Fibroblast of peridontal ligament (primary cell): ENCODE measurements around the gene PDLIM5.

Experiments used
- DNase-seq: peaks from one replicate; pipeline ENCODE4 v3.0.0-alpha.2; 2010; ENCODE audit errors: extremely low read depth

PDLIM5 gene

DNA sequence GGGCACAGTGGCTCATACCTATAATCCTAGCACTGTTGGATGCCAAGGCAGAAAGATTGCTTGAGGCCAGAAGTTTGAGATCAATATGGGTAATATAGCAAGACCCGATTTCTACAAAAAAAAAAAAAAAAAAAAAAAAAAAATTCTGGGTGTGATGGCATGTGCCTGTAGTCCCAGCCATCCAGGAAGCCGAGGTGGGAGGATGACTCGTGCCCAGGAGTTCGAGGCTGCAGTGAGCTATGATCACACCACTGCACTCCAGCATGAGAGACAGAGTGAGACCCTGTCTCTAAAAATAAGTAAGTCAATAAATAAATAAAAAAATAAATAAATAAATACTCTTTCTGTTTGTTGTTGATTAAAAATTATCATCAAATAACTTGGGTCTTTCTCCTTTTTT lies 243.6 kb downstream of the PDLIM5 start:
- DNase-seq, result no peak

DNA sequence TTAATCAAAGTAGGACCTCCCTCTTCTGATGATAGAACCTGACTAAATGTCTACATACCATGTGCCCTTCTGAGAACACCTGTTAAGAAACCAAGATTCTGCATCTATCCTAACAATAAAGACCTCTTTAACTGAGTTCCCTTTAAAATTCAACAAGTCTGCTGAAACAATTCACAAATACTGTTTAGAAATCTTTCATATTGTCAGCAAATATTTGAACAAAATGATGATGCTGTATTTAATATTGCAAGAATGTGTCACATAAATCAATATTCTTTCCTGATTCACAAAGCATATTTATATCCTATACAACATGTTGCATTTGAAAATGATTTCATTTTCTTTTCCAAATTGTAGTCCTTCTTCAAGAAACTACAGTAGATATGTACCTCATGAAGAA lies 246.4 kb downstream of the PDLIM5 start:
- no peak for DNase-seq

DNA sequence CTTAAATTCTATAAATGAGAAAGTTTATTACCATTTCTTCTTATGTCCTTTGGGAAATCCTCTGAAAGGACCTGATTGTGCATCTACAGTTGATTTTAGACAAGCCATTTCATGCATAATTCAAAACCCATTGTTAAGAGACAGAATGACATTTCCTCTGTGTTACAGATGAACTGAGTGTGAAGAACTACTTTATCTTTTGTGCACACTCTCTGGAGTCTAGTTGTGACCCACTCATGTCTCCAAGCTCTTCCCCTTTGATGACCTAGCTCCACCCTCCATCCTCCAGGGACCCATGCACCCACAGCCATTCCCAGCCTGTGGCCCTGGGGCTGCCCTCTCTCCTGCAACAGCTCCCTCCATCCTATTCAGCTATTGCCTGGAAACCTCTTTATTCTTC lies 248.6 kb downstream of the PDLIM5 start:
- DNase-seq, result no peak

DNA sequence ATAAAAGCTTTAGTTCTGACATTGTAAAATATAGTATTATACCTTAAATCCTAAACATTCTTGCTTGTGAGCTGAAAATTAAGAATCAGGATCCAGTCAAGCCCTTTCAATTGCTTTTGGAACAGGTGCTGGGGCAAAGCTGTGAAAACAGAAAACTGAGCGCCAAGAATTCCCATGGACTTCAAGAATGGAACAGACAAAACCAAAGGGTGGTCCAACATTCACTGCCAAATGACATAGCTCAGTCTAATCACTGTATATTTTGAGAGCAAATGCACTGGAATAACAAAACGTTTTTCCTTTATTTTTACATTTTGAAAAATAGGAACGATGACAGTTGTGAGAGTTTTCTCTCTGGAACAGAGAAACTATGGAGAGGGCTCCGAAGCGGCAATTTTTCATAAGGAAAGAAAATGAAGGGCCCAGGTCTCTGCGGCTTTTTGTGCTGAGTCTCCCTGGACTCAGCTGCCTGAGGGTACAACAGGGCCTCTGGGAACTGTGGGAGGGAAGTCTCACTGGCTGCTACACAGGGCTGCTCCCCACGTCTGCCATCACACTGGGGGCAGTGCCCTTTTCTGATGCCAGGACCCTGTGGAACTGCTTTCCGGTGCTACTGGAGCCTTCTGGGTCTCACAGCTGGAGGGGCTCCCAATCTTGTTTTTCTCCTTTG lies 250.0 kb downstream of the PDLIM5 start:
- DNase-seq, result no peak

DNA sequence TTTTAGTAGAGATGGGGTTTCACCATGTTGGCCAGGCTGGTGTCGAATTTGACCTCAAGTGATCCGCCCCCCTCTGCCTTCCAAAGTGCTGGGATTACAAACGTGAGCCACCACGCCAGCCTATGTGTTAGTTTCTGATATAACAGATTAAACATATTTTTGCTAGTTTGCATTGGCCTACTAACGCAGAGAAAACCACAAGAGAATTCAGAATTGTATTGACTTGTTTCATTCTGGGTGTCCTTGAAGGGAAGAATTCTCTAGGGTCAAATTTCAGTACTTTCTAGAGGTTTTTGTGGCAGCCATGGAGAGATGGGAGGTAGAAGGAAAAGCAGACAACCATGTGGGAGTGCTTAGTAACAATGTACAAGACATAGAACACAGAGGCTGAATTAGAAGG lies 259.9 kb downstream of the PDLIM5 start:
- peak; percentile 7 for DNase-seq

DNA sequence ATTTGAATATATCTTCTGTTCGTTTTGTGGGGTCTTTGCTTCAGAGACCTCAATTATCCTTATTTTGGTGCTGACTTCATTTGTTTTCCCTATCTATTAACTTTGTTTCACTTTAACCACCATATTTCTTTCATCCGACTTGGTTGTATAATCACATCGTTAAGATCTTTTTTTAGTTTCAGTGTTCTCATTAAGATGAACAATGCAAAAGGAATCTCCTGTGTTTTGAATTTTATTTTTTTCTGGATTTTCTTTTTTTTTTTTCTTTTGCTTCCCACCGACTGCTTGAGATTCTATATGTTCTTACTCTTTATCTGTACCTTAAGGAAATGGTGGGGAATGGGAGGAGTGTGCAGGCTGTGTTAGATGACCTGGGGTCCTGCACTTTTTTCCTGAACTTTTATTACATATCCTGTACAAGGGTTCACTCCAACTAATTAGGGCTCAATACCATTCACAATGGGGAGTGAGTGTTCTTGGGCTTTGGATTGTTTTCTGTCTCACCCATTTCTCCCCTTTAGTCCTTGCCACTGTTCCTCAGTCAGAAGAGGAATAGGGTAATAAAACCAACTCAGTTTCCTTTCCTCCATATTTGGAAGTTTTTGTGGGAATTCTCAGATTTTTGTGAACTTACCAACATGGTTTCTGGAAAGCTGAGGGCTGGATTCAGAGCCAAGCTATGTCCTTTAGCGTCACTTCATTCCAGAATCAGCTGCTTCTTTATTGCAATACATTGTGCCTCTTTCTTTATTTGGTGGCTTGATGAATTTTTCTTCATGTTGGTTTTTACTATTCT lies 262.8 kb downstream of the PDLIM5 start:
- DNase-seq, result peak; percentile 96

DNA sequence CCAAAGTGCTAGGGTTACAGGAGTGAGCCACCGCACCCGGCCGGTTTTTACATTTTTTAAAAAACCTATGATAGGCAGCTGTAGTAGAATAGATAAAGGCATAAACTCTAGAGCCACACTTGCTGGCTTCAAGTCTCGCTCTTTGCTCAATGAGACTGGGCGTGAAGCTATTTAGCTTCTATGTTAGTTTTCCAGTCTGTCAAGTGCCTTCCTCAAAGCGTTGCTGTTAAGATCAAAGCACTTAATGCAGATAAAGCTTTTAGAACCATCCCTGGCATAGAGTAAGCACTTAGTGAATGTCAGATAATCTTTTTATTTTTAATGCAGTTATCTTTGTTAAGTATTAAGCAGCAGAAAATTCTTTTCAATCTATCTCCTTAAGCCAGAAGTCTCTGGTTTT lies 264.0 kb downstream of the PDLIM5 start:
- DNase-seq, result no peak
